ENCODE data around the gene NUDT1.
A peak's percentile ranks its signal among the peaks of the same experiment; 100 is the strongest.

NUDT1 gene

GRCh38 chr7:2271273-2272026 is 29.4 kb downstream of the NUDT1 start:
- Histone ChIP-seq H3K36me3 (ENCODE audit: control insufficient read depth, insufficient read depth, low read length) (peaks cover 31% of the 10 kb centered on the region), H3K9me3 (ENCODE audit: control insufficient read depth, low read length) (no peaks in the 10 kb centered on the region), H3K27ac (ENCODE audit: low read depth, low read length, severe bottlenecking) (no peak overlapping the region), H3K4me1 (ENCODE audit: control insufficient read depth, insufficient read depth, low read length, poor library complexity, severe bottlenecking) (peaks cover 7% of the 10 kb centered on the region), H3K4me3 (ENCODE audit: extremely low read depth, insufficient read depth, low read length, poor library complexity, severe bottlenecking) (no peak overlapping the region)
- 94 to 95% methylated on average over 24 to 25 of the region's 27 CpGs for WGBS, 2 experiments (ENCODE audit: insufficient coverage in 2 of 2)

- WGBS, 2 experiments (ENCODE audit: insufficient coverage in 2 of 2), result 95% methylated on average over 7 of the region's 9 CpGs
- Histone ChIP-seq H3K4me1 (ENCODE audit: control insufficient read depth, insufficient read depth, low read length, poor library complexity, severe bottlenecking) (peaks cover 7% of the 10 kb centered on the region), H3K36me3 (ENCODE audit: control insufficient read depth, insufficient read depth, low read length) (peaks cover 27% of the 10 kb centered on the region)
Measured at GRCh38 chr7:2272031-2272430, 30.0 kb downstream of the NUDT1 start.

GRCh38 chr7:2273866-2274265 is 31.8 kb downstream of the NUDT1 start:
- peaks cover 33% of the 10 kb centered on the region for H3K36me3 ChIP-seq (ENCODE audit: control insufficient read depth, insufficient read depth, low read length)
- 90 to 96% methylated on average over 18 of the region's 20 CpGs for WGBS, 2 experiments (ENCODE audit: insufficient coverage in 2 of 2)

More at GRCh38 chr7:2272031-2272430, 30.0 kb downstream of the NUDT1 start:
- H3K9me3 ChIP-seq (ENCODE audit: control insufficient read depth, low read length), result no peaks in the 10 kb centered on the region
- H3K4me3 ChIP-seq (ENCODE audit: extremely low read depth, insufficient read depth, low read length, poor library complexity, severe bottlenecking), result no peak overlapping the region
- H3K27ac ChIP-seq (ENCODE audit: low read depth, low read length, severe bottlenecking), result no peak overlapping the region

GRCh38 chr7:2274666-2275065 is 32.6 kb downstream of the NUDT1 start:
- peaks cover 33% of the 10 kb centered on the region for H3K36me3 ChIP-seq (ENCODE audit: control insufficient read depth, insufficient read depth, low read length)
- H3K27ac ChIP-seq (ENCODE audit: low read depth, low read length, severe bottlenecking), result no peak overlapping the region
- H3K9me3 ChIP-seq (ENCODE audit: control insufficient read depth, low read length), result no peaks in the 10 kb centered on the region
- no peak overlapping the region for H3K4me3 ChIP-seq (ENCODE audit: extremely low read depth, insufficient read depth, low read length, poor library complexity, severe bottlenecking)
- peaks cover 4% of the 10 kb centered on the region for H3K4me1 ChIP-seq (ENCODE audit: control insufficient read depth, insufficient read depth, low read length, poor library complexity, severe bottlenecking)
- 89 to 100% methylated on average over 1 to 7 of the region's 7 CpGs for WGBS, 2 experiments (ENCODE audit: insufficient coverage in 2 of 2)

More at GRCh38 chr7:2273866-2274265, 31.8 kb downstream of the NUDT1 start:
- H3K4me1 ChIP-seq (ENCODE audit: control insufficient read depth, insufficient read depth, low read length, poor library complexity, severe bottlenecking), result peaks cover 7% of the 10 kb centered on the region
- no peaks in the 10 kb centered on the region for H3K9me3 ChIP-seq (ENCODE audit: control insufficient read depth, low read length)
- no peak overlapping the region for H3K4me3 ChIP-seq (ENCODE audit: extremely low read depth, insufficient read depth, low read length, poor library complexity, severe bottlenecking)
- H3K27ac ChIP-seq (ENCODE audit: low read depth, low read length, severe bottlenecking), result no peak overlapping the region

GRCh38 chr7:2275101-2275500 is 33.1 kb downstream of the NUDT1 start:
- H3K4me3 ChIP-seq (ENCODE audit: extremely low read depth, insufficient read depth, low read length, poor library complexity, severe bottlenecking), result no peak overlapping the region
- H3K36me3 ChIP-seq (ENCODE audit: control insufficient read depth, insufficient read depth, low read length), result peaks cover 33% of the 10 kb centered on the region
- H3K27ac ChIP-seq (ENCODE audit: low read depth, low read length, severe bottlenecking), result no peak overlapping the region
- no peaks in the 10 kb centered on the region for H3K4me1 ChIP-seq (ENCODE audit: control insufficient read depth, insufficient read depth, low read length, poor library complexity, severe bottlenecking)
- H3K9me3 ChIP-seq (ENCODE audit: control insufficient read depth, low read length), result no peaks in the 10 kb centered on the region
- 92% methylated on average over 15 to 16 of the region's 18 CpGs for WGBS, 2 experiments (ENCODE audit: insufficient coverage in 2 of 2)

- H3K27ac ChIP-seq (ENCODE audit: low read depth, low read length, severe bottlenecking), result no peak overlapping the region
- peaks cover 33% of the 10 kb centered on the region for H3K36me3 ChIP-seq (ENCODE audit: control insufficient read depth, insufficient read depth, low read length)
- WGBS, 2 experiments (ENCODE audit: insufficient coverage in 2 of 2), result 92 to 93% methylated on average over 18 of the region's 18 CpGs
- H3K4me1 ChIP-seq (ENCODE audit: control insufficient read depth, insufficient read depth, low read length, poor library complexity, severe bottlenecking), result no peaks in the 10 kb centered on the region
- no peak overlapping the region for H3K4me3 ChIP-seq (ENCODE audit: extremely low read depth, insufficient read depth, low read length, poor library complexity, severe bottlenecking)
- H3K9me3 ChIP-seq (ENCODE audit: control insufficient read depth, low read length), result no peaks in the 10 kb centered on the region
Measured at GRCh38 chr7:2276107-2276506, 34.1 kb downstream of the NUDT1 start.

- H3K4me1 ChIP-seq (ENCODE audit: control insufficient read depth, insufficient read depth, low read length, poor library complexity, severe bottlenecking), result peaks cover 11% of the 10 kb centered on the region
- 91 to 96% methylated on average over 11 of the region's 11 CpGs for WGBS, 2 experiments (ENCODE audit: insufficient coverage in 2 of 2)
- H3K36me3 ChIP-seq (ENCODE audit: control insufficient read depth, insufficient read depth, low read length), result peaks cover 22% of the 10 kb centered on the region
- H3K9me3 ChIP-seq (ENCODE audit: control insufficient read depth, low read length), result no peaks in the 10 kb centered on the region
- H3K27ac ChIP-seq (ENCODE audit: low read depth, low read length, severe bottlenecking), result no peak overlapping the region
- H3K4me3 ChIP-seq (ENCODE audit: extremely low read depth, insufficient read depth, low read length, poor library complexity, severe bottlenecking), result no peak overlapping the region
Measured at GRCh38 chr7:2278026-2278425, 36.0 kb downstream of the NUDT1 start.

- no peak overlapping the region for H3K27ac ChIP-seq (ENCODE audit: low read depth, low read length, severe bottlenecking)
- no peaks in the 10 kb centered on the region for H3K9me3 ChIP-seq (ENCODE audit: control insufficient read depth, low read length)
- WGBS, 2 experiments (ENCODE audit: insufficient coverage in 2 of 2), result 100% methylated on average over 2 to 3 of the region's 4 CpGs
- peaks cover 14% of the 10 kb centered on the region for H3K36me3 ChIP-seq (ENCODE audit: control insufficient read depth, insufficient read depth, low read length)
- no peak overlapping the region for H3K4me3 ChIP-seq (ENCODE audit: extremely low read depth, insufficient read depth, low read length, poor library complexity, severe bottlenecking)
- H3K4me1 ChIP-seq (ENCODE audit: control insufficient read depth, insufficient read depth, low read length, poor library complexity, severe bottlenecking), result peaks cover 11% of the 10 kb centered on the region
Measured at GRCh38 chr7:2279896-2280295, 37.9 kb downstream of the NUDT1 start.

- H3K27ac ChIP-seq (ENCODE audit: low read depth, low read length, severe bottlenecking), result no peak overlapping the region
- no peaks in the 10 kb centered on the region for H3K9me3 ChIP-seq (ENCODE audit: control insufficient read depth, low read length)
- peaks cover 11% of the 10 kb centered on the region for H3K4me1 ChIP-seq (ENCODE audit: control insufficient read depth, insufficient read depth, low read length, poor library complexity, severe bottlenecking)
- 100% methylated on average over 1 of the region's 2 CpGs for WGBS, 2 experiments (ENCODE audit: insufficient coverage in 2 of 2)
- no peak overlapping the region for H3K4me3 ChIP-seq (ENCODE audit: extremely low read depth, insufficient read depth, low read length, poor library complexity, severe bottlenecking)
- peaks cover 9% of the 10 kb centered on the region for H3K36me3 ChIP-seq (ENCODE audit: control insufficient read depth, insufficient read depth, low read length)
Measured at GRCh38 chr7:2280424-2280823, 38.4 kb downstream of the NUDT1 start.

GRCh38 chr7:2281541-2281940 is 39.5 kb downstream of the NUDT1 start:
- H3K36me3 ChIP-seq (ENCODE audit: control insufficient read depth, insufficient read depth, low read length), result peaks cover 8% of the 10 kb centered on the region
- no peaks in the 10 kb centered on the region for H3K9me3 ChIP-seq (ENCODE audit: control insufficient read depth, low read length)
- H3K4me3 ChIP-seq (ENCODE audit: extremely low read depth, insufficient read depth, low read length, poor library complexity, severe bottlenecking), result no peak overlapping the region
- 90 to 93% methylated on average over 6 to 8 of the region's 9 CpGs for WGBS, 2 experiments (ENCODE audit: insufficient coverage in 2 of 2)
- H3K4me1 ChIP-seq (ENCODE audit: control insufficient read depth, insufficient read depth, low read length, poor library complexity, severe bottlenecking), result peaks cover 11% of the 10 kb centered on the region
- peak overlapping the region; percentile 23 for H3K27ac ChIP-seq (ENCODE audit: low read depth, low read length, severe bottlenecking)

- Histone ChIP-seq H3K27ac (ENCODE audit: low read depth, low read length, severe bottlenecking) (no peak overlapping the region), H3K36me3 (ENCODE audit: control insufficient read depth, insufficient read depth, low read length) (peaks cover 4% of the 10 kb centered on the region), H3K4me1 (ENCODE audit: control insufficient read depth, insufficient read depth, low read length, poor library complexity, severe bottlenecking) (peaks cover 11% of the 10 kb centered on the region), H3K9me3 (ENCODE audit: control insufficient read depth, low read length) (no peaks in the 10 kb centered on the region), H3K4me3 (ENCODE audit: extremely low read depth, insufficient read depth, low read length, poor library complexity, severe bottlenecking) (no peak overlapping the region)
- WGBS, 2 experiments (ENCODE audit: insufficient coverage in 2 of 2), result 80 to 86% methylated on average over 12 to 14 of the region's 14 CpGs
Measured at GRCh38 chr7:2282185-2282751, 40.2 kb downstream of the NUDT1 start.
